CD14-positive monocyte (primary cell): Measurements from ENCODE around the gene BTG2. TPM values are rescaled to one million over a fixed set of nuclear protein-coding genes. Genes with fewer than 3 reads are reported as not detected.

Experiments used
- DNase-seq, 3 donors: peaks; one replicate each; pipeline ENCODE4 v3.0.0-alpha.2; 2011 to 2022
- H2AFZ ChIP-seq: 2 replicates; pipeline ENCODE4 v1.6.0; 2012; ENCODE audit warnings: mild to moderate bottlenecking, low read depth, low read length, inconsistent platforms; ENCODE audit not compliant: insufficient read depth, poor library complexity, severe bottlenecking
- H3K27ac ChIP-seq, 2 donors: 1 replicate in 1 of 2; 2 replicates in 1 of 2; pipeline ENCODE4 v1.5.1; 2012 to 2013; ENCODE audit warnings: low read length in 2 of 2, control low read depth in 1 of 2, inconsistent platforms in 1 of 2, low read depth in 1 of 2, mild to moderate bottlenecking in 1 of 2
- H3K27me3 ChIP-seq, 2 donors: one replicate each; pipeline versions ENCODE4 v1.6.0 to v1.6.1; 2011 to 2013; ENCODE audit warnings: low read length in 2 of 2; ENCODE audit not compliant: control insufficient read depth in 2 of 2, insufficient read depth in 2 of 2
- H3K36me3 ChIP-seq, 2 donors: replicated peaks in 1 of 2; 1 replicate in 1 of 2; 2 replicates in 1 of 2; pipeline versions ENCODE4 v1.5.1 to v1.6.1; 2012 to 2013; ENCODE audit warnings: low read length in 2 of 2, control low read depth in 1 of 2, inconsistent platforms in 1 of 2, mild to moderate bottlenecking in 1 of 2; ENCODE audit not compliant: insufficient read depth in 2 of 2, control insufficient read depth in 1 of 2
- H3K4me1 ChIP-seq, 2 donors: 1 replicate in 1 of 2; 2 replicates in 1 of 2; pipeline versions ENCODE4 v1.5.1 to v1.6.1; 2012 to 2013; ENCODE audit warnings: low read length in 2 of 2, control low read depth in 1 of 2, inconsistent platforms in 1 of 2, mild to moderate bottlenecking in 1 of 2, moderate library complexity in 1 of 2; ENCODE audit not compliant: insufficient read depth in 2 of 2, control insufficient read depth in 1 of 2
- H3K4me2 ChIP-seq: replicated peaks from 2 replicates; pipeline ENCODE3; 2012; ENCODE audit warnings: low read length, moderate library complexity, mild to moderate bottlenecking; ENCODE audit not compliant: poor library complexity, severe bottlenecking; ENCODE audit errors: extremely low read depth
- H3K4me3 ChIP-seq, 3 experiments: fragments of 200-600 bp in 1 of 3; sonication (generic) in 1 of 3; replicated peaks in 1 of 3; 1 replicate in 2 of 3; 2 replicates in 1 of 3; pipeline ENCODE4 v1.5.1; 2011 to 2013; ENCODE audit warnings: low read length in 3 of 3, mild to moderate bottlenecking in 3 of 3, control low read depth in 2 of 3, low read depth in 2 of 3, inconsistent platforms in 1 of 3, moderate library complexity in 1 of 3
- H3K79me2 ChIP-seq: 2 replicates; pipeline ENCODE4 v1.6.0; 2012; ENCODE audit warnings: mild to moderate bottlenecking, control low read depth, inconsistent platforms, low read length, moderate library complexity; ENCODE audit not compliant: insufficient read depth
- H3K9ac ChIP-seq: 2 replicates; pipeline ENCODE4 v1.6.0; 2017; ENCODE audit warnings: low read length, mild to moderate bottlenecking; ENCODE audit not compliant: insufficient read depth, poor library complexity, severe bottlenecking
- H3K9me3 ChIP-seq, 2 donors: replicated peaks in 1 of 2; 1 replicate in 1 of 2; 2 replicates in 1 of 2; pipeline versions ENCODE4 v1.5.1 to v1.6.1; 2012 to 2013; ENCODE audit warnings: low read length in 2 of 2, control low read depth in 1 of 2; ENCODE audit not compliant: control insufficient read depth in 1 of 2, insufficient read depth in 1 of 2
- H4K20me1 ChIP-seq: 2 replicates; pipeline ENCODE4 v1.6.0; 2012; ENCODE audit warnings: mild to moderate bottlenecking, low read length, control low read depth, moderate library complexity; ENCODE audit not compliant: insufficient read depth
- H3K27ac Mint-ChIP-seq, 7 donors: one replicate each; pipeline ENCODE4 v1.8.0; 2020; ENCODE audit warnings: mild to moderate bottlenecking in 7 of 7, mixed read lengths in 7 of 7, moderate library complexity in 6 of 7, inconsistent platforms in 2 of 7
- H3K27me3 Mint-ChIP-seq, 3 donors: one replicate each; pipeline ENCODE4 v1.8.0; 2021 to 2022; ENCODE audit warnings: low read depth in 3 of 3, mild to moderate bottlenecking in 3 of 3, mixed read lengths in 3 of 3, moderate library complexity in 3 of 3, inconsistent platforms in 1 of 3
- H3K36me3 Mint-ChIP-seq, 2 donors: one replicate each; pipeline ENCODE4 v1.8.0; 2020; ENCODE audit warnings: mixed read lengths in 2 of 2, inconsistent platforms in 1 of 2, mild to moderate bottlenecking in 1 of 2
- H3K4me1 Mint-ChIP-seq: one replicate; pipeline ENCODE4 v1.8.0; 2020; ENCODE audit warnings: mild to moderate bottlenecking, mixed read lengths
- H3K4me3 Mint-ChIP-seq, 2 donors: one replicate each; pipeline ENCODE4 v1.8.0; 2020; ENCODE audit warnings: mild to moderate bottlenecking in 2 of 2, mixed read lengths in 2 of 2, moderate library complexity in 1 of 2
- H3K9me3 Mint-ChIP-seq, 7 donors: one replicate each; pipeline ENCODE4 v1.8.0; 2020 to 2022; ENCODE audit warnings: mixed read lengths in 7 of 7, mild to moderate bottlenecking in 6 of 7, moderate library complexity in 6 of 7, inconsistent platforms in 2 of 7
- CTCF ChIP-seq: fragments of 200-600 bp; IDR thresholded peaks from one replicate; pipeline ENCODE4 v1.8.0; 2022; ENCODE audit warnings: antibody characterized with exemption, mild to moderate bottlenecking
- WGBS: methylation state at CpG from one replicate; pipeline ENCODE4 v1.1.5; 2013; ENCODE audit warnings: missing lambda C conversion rate; ENCODE audit not compliant: insufficient coverage; 5-methylcytosine and 5-hydroxymethylcytosine counted together
- intact Hi-C, 2 donors: fragments of 100-400 bp; cut with micrococcal nuclease; formaldehyde crosslinking; loops; one replicate each; pipeline versions ENCODE4 v1.15.0 to v1.15.1; 2023
- polyA plus RNA-seq, 3 donors: library from polyadenylated mRNA; depleted of rRNA in 1 of 3; unstranded in 2 of 3; stranded (reverse) in 1 of 3; fragments of 300-500 nt in 2 of 3; fragments of >200 nt in 1 of 3; fragmentation: Illumina TruSeq in 2 of 3; gene quantifications; 1 replicate in 2 of 3; 2 replicates in 1 of 3; pipeline ENCODE4 v1.2.3, GENCODE V29; 2012 to 2021

Gene BTG2
- polyA plus RNA-seq, 3 donors = 293 to 539 (median 483) TPM

GRCh38 chr1:203270448-203270847 is 34.9 kb upstream of the BTG2 start:
- TF ChIP-seq CTCF = no peak
- H3K27me3 Mint-ChIP-seq = no peaks in the 10 kb centered on the region
- no peak overlapping the region for H3K9ac ChIP-seq
- H3K36me3 Mint-ChIP-seq = peaks cover 0 to 4% of the 10 kb centered on the region in 2 donors
- H3K36me3 ChIP-seq = no peaks in the 10 kb centered on the region
- WGBS = 90% methylated on average over 2 of the region's 4 CpGs
- no peak overlapping the region for H3K4me3 Mint-ChIP-seq
- no peak overlapping the region for H3K27ac ChIP-seq
- no peak overlapping the region for H2AFZ ChIP-seq
- H3K4me1 ChIP-seq = peaks cover 46 to 47% of the 10 kb centered on the region in 2 donors
- H4K20me1 ChIP-seq = no peaks in the 10 kb centered on the region
- no peaks in the 10 kb centered on the region for H3K9me3 ChIP-seq
- H3K4me3 ChIP-seq = no peak overlapping the region
- no peaks in the 10 kb centered on the region for H3K27me3 ChIP-seq
- intact Hi-C loops = loop anchor here (2.0 to 10.0 kb wide), 4 partner anchors 37 to 217 kb away; partner anchors contain the start of gene BTG2 (in 1 of the 2)
- peaks cover 39% of the 10 kb centered on the region for H3K4me1 Mint-ChIP-seq
- H3K9me3 Mint-ChIP-seq = no peaks in the 10 kb centered on the region
- no peaks in the 10 kb centered on the region for H3K79me2 ChIP-seq
- no peak overlapping the region for H3K4me2 ChIP-seq
- peak overlapping the region in 3 of 7 donors; percentile 24 to 43 (median 39) for H3K27ac Mint-ChIP-seq
- no peak for DNase-seq

GRCh38 chr1:203271018-203271743 is 34.1 kb upstream of the BTG2 start:
- Histone ChIP-seq H3K9ac (no peak overlapping the region), H3K4me2 (no peak overlapping the region), H3K9me3 (no peaks in the 10 kb centered on the region), H3K4me3 (no peak overlapping the region), H4K20me1 (no peaks in the 10 kb centered on the region), H3K27ac (no peak overlapping the region), H3K4me1 (peaks cover 53 to 54% of the 10 kb centered on the region in 2 donors), H2AFZ (no peak overlapping the region), H3K79me2 (no peaks in the 10 kb centered on the region), H3K36me3 (no peaks in the 10 kb centered on the region), H3K27me3 (no peaks in the 10 kb centered on the region)
- H3K27me3 Mint-ChIP-seq = peaks cover 0 to 4% (median 2%) of the 10 kb centered on the region in 3 donors
- DNase-seq = peak; percentile 75 to 84 (median 80)
- 31% methylated on average over 4 of the region's 8 CpGs for WGBS
- H3K4me3 Mint-ChIP-seq = no peak overlapping the region
- peaks cover 47% of the 10 kb centered on the region for H3K4me1 Mint-ChIP-seq
- intact Hi-C loops = loop anchor here (2.0 to 10.0 kb wide), 4 partner anchors 36 to 216 kb away; partner anchors contain the start of gene BTG2 (in 1 of the 2)
- no peak for TF ChIP-seq CTCF
- no peaks in the 10 kb centered on the region for H3K9me3 Mint-ChIP-seq
- H3K36me3 Mint-ChIP-seq = peaks cover 0 to 4% of the 10 kb centered on the region in 2 donors
- H3K27ac Mint-ChIP-seq = peak overlapping the region in 6 of 7 donors; percentile 39 to 88 (median 63)
